Gastroesophageal sphincter (tissue), 3 donors: Measurements from ENCODE around the gene PARP6.

Experiments
- CTCF ChIP-seq, 4 experiments: fragments of 200-600 bp in 2 of 4; fragments of 450-650 bp in 2 of 4; sonication (generic) in 1 of 4; IDR thresholded peaks; one replicate each; pipeline ENCODE4 v1.5.1; 2017 to 2019; ENCODE audit warnings: antibody characterized with exemption in 4 of 4, mild to moderate bottlenecking in 2 of 4, moderate library complexity in 2 of 4
- POLR2AphosphoS5 ChIP-seq: sonication (generic); formaldehyde crosslinking; IDR thresholded peaks from one replicate; pipeline ENCODE4 v1.6.1; 2017; ENCODE audit warnings: antibody characterized with exemption

DNA sequence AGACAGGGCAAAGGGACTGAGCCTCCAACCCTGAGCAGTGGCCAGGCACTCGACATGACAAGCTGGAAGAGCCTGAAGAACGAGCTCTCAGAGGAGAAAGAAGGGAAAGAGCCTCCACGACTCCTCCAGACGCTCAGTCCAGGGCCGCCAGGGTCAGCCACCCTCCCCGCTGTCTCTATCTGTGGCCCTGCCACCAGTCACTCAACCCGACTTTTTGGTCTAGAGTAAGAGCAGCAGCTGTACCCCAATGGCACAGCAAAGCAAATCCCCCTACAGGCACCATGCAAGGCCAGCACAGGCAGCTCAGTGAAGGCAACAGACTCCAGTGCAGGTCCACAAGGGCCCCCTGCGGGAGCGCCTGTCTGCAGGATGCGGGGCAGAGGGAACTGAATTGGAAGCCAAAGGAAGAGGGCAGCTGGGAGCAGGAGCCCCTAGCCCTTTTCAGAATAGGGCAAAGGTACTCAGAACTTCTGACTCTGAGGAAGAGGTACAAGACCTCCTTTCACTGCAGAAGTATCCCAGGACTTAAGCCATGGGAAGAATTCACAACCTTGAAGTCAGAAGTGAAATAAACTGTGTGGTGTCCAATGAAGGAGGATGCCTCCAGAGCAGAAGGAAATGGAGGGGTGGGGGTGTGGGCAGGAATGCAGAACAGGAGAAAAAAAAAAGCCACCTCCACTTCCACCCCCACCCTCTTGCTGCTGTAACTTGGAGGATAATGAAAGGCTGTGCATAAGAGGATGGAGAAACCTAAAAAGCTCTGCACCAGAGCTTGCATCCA, 66.3 kb downstream of the PARP6 start:
- TF ChIP-seq CTCF (IDR thresholded peaks at IDR 0.05) (no peak), POLR2AphosphoS5 (no peak)
